ENCODE results near the gene AUTS2. TPM values are rescaled to one million over a fixed set of nuclear protein-coding genes. Genes with fewer than 3 reads are reported as not detected.

AUTS2 gene
- total RNA-seq, 1 donor from 2014 or later: 2.1 TPM

DNA sequence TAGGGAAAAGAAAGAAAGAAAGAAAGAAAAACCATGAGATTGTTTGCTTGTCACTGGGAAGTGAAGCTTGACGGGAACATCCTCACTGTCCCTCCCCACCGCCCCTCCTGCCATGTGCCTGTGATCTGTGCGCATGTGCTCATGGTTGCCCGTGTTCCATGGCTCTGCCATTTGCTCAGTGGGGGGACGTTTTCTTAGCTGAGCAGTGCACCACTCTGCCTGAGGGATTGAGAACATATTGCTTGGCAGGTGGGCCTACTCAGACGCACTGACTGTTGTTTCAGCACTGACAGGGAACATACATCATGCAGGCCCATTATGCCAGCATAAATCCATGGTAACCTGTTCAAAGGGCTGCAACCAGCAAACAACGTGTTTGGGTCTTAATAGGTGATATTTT lies 785.7 kb downstream of the AUTS2 start:
- intact Hi-C loops (cut with micrococcal nuclease): no loop called here
- H3K4me1 Mint-ChIP-seq: no peaks in the 10 kb centered on the region
- no peak for DNase-seq
- H3K36me3 Mint-ChIP-seq (ENCODE audit: low read depth): no peaks in the 10 kb centered on the region
- H3K27ac Mint-ChIP-seq: no peak overlapping the region
- H3K27me3 Mint-ChIP-seq: no peaks in the 10 kb centered on the region
- H3K4me3 Mint-ChIP-seq: no peak overlapping the region
- peaks cover 4% of the 10 kb centered on the region for H3K9me3 Mint-ChIP-seq

- DNase-seq: no peak
- Mint-ChIP-seq H3K36me3 (ENCODE audit: low read depth) (no peaks in the 10 kb centered on the region), H3K9me3 (peaks cover 4% of the 10 kb centered on the region), H3K4me3 (no peak overlapping the region), H3K27ac (no peak overlapping the region), H3K27me3 (no peaks in the 10 kb centered on the region), H3K4me1 (no peaks in the 10 kb centered on the region)
- intact Hi-C loops (cut with micrococcal nuclease): no loop called here
Measured at GRCh38 chr7:70384891-70385290, 786.6 kb downstream of the AUTS2 start.

DNA sequence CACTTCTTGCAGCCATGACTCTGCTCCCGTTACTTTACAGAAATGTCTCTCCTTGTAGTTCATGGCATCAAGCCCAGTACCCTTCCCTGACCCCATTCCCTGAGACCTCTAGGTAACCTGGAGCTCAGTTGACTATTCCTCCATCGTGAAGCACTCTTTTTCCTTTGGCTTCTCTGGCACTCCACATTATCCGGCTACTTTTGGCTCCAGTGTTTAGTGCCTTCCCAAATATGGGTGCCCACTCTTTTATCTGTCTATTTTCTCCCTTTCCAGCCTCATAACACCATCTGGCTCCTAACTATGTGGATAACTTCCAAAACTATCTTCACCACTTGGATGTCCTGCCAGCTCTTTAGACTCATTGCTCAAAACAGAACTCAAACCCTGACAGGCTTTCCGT lies 788.9 kb downstream of the AUTS2 start:
- Mint-ChIP-seq H3K27me3 (no peaks in the 10 kb centered on the region), H3K4me3 (no peak overlapping the region), H3K36me3 (ENCODE audit: low read depth) (no peaks in the 10 kb centered on the region), H3K9me3 (peaks cover 7% of the 10 kb centered on the region), H3K27ac (no peak overlapping the region), H3K4me1 (no peaks in the 10 kb centered on the region)
- no peak for DNase-seq
- intact Hi-C loops (cut with micrococcal nuclease): no loop called here

DNA sequence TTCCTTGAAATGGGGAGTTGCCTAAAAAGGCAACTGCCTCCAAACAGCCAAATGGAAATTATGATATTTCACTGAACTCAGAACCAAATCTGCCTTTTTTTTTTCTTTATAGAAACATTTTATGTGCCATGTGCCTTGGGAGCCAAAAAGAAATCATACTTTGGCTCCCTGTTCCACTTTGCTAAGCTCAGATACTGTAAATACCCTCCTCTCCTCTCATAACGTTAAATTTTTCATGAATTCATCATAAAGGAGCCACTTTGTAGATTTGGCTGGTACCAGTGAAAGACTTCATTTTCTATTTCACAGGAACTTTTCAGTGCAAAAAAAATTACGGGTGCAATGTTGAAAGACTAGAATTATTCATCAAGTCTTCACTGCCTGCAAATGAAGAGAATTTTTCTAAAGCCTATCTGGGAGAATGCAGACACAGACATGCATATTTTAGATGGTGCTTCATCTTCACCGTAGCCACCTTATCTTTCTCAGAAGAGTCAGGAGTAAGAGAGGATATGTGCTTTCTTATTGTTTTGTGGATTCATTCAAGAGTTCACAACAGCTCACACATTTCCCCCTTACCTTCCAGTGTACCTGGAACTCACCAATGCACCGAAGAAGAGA lies 791.4 kb downstream of the AUTS2 start:
- no peak for DNase-seq
- intact Hi-C loops (cut with micrococcal nuclease): no loop called here
- no peak overlapping the region for H3K4me3 Mint-ChIP-seq
- H3K27ac Mint-ChIP-seq: no peak overlapping the region
- no peaks in the 10 kb centered on the region for H3K36me3 Mint-ChIP-seq (ENCODE audit: low read depth)
- H3K4me1 Mint-ChIP-seq: no peaks in the 10 kb centered on the region
- H3K27me3 Mint-ChIP-seq: no peaks in the 10 kb centered on the region
- peaks cover 3% of the 10 kb centered on the region for H3K9me3 Mint-ChIP-seq

GRCh38 chr7:70390251-70390650 lies 792.0 kb downstream of the AUTS2 start:
- Mint-ChIP-seq H3K27ac (no peak overlapping the region), H3K27me3 (no peaks in the 10 kb centered on the region), H3K9me3 (peaks cover 3% of the 10 kb centered on the region), H3K4me1 (no peaks in the 10 kb centered on the region), H3K36me3 (ENCODE audit: low read depth) (no peaks in the 10 kb centered on the region), H3K4me3 (no peak overlapping the region)
- intact Hi-C loops (cut with micrococcal nuclease): no loop called here
- no peak for DNase-seq

GRCh38 chr7:70392256-70392876 lies 794.1 kb downstream of the AUTS2 start:
- Mint-ChIP-seq H3K9me3 (peaks cover 3% of the 10 kb centered on the region), H3K4me1 (no peaks in the 10 kb centered on the region), H3K27me3 (no peaks in the 10 kb centered on the region), H3K4me3 (no peak overlapping the region), H3K36me3 (ENCODE audit: low read depth) (no peaks in the 10 kb centered on the region), H3K27ac (no peak overlapping the region)
- intact Hi-C loops (cut with micrococcal nuclease): no loop called here
- DNase-seq: no peak

GRCh38 chr7:70392877-70393435 lies 794.7 kb downstream of the AUTS2 start:
- no peak for DNase-seq
- Mint-ChIP-seq H3K4me3 (no peak overlapping the region), H3K27ac (no peak overlapping the region), H3K9me3 (peaks cover 3% of the 10 kb centered on the region), H3K27me3 (no peaks in the 10 kb centered on the region), H3K4me1 (no peaks in the 10 kb centered on the region), H3K36me3 (ENCODE audit: low read depth) (no peaks in the 10 kb centered on the region)
- intact Hi-C loops (cut with micrococcal nuclease): no loop called here

GRCh38 chr7:70393956-70394355 lies 795.7 kb downstream of the AUTS2 start:
- Mint-ChIP-seq H3K27me3 (no peaks in the 10 kb centered on the region), H3K4me3 (no peak overlapping the region), H3K9me3 (peaks cover 3% of the 10 kb centered on the region), H3K4me1 (no peaks in the 10 kb centered on the region), H3K36me3 (ENCODE audit: low read depth) (no peaks in the 10 kb centered on the region), H3K27ac (no peak overlapping the region)
- intact Hi-C loops (cut with micrococcal nuclease): no loop called here
- DNase-seq: no peak

DNA sequence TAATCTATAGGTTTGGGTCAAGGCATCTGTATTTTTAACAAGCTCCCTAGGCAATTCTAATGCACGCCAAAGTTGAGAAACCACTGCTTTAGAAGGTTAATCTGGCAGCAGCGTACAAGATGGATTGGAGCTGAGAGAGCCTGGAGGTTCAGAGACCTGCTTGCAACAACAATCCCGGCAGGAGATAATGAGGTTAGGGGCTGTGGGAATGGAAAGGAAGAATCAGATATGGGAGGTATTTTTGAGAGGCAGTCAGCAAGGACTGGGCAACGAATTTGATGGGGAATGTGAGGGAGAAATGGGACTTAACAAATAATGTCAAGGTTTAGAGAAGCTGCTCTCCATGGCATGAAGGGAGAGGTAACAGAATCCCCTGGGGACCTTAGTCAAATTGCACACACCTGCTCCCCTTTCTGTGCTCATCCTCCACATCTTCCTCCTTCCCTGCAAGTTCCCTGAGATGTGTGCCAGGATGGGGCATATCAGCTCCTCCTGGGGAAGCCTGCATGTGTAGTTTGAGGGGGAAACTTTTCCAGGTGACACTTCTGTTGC lies 802.6 kb downstream of the AUTS2 start:
- Mint-ChIP-seq H3K4me3 (no peak overlapping the region), H3K4me1 (no peaks in the 10 kb centered on the region), H3K27ac (no peak overlapping the region), H3K36me3 (ENCODE audit: low read depth) (no peaks in the 10 kb centered on the region), H3K27me3 (no peaks in the 10 kb centered on the region), H3K9me3 (no peaks in the 10 kb centered on the region)
- intact Hi-C loops (cut with micrococcal nuclease): no loop called here
- no peak for DNase-seq

DNA sequence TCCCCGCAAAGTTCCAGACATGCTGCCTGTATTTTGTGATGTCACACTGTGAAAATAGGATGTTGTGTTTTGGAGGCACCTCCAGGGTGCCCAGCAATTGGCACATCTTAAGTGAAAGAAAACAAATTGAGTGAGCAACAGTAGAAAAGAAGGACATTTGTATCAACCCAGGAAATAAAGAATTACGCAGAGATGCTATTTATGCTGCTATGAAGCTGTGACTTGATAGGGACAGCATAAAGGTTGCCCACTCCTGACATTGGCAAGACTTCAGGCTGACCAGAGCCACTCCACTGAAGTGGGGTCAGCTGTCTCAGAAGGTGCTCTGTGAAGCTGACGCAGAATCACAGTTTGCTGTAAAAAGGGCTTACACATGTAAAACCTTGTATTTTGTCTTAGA lies 803.8 kb downstream of the AUTS2 start:
- H3K27ac Mint-ChIP-seq: no peak overlapping the region
- no peaks in the 10 kb centered on the region for H3K36me3 Mint-ChIP-seq (ENCODE audit: low read depth)
- no peak overlapping the region for H3K4me3 Mint-ChIP-seq
- no peak for DNase-seq
- no peaks in the 10 kb centered on the region for H3K4me1 Mint-ChIP-seq
- H3K9me3 Mint-ChIP-seq: no peaks in the 10 kb centered on the region
- no peaks in the 10 kb centered on the region for H3K27me3 Mint-ChIP-seq
- intact Hi-C loops (cut with micrococcal nuclease): no loop called here

DNA sequence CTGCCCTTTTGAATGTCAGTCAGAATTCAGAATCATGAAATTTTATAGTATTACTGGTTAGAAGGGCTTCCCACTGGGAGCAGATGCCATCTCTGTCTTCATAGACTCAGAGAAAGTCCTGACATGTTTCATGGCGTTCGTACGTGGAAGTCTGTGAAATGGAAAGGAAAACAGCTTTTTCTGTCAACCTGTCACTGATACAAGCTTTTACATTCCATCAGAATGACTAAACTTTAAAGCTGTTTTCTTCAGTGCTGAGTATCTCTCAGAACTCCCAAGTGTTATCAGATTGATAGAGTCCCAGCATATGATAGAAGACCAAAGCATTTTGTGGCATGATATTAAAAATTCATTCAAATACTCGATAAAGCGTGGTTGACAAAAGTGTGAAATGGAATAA lies 807.0 kb downstream of the AUTS2 start:
- no peaks in the 10 kb centered on the region for H3K27me3 Mint-ChIP-seq
- H3K9me3 Mint-ChIP-seq: no peaks in the 10 kb centered on the region
- intact Hi-C loops (cut with micrococcal nuclease): no loop called here
- no peak overlapping the region for H3K27ac Mint-ChIP-seq
- H3K36me3 Mint-ChIP-seq (ENCODE audit: low read depth): no peaks in the 10 kb centered on the region
- DNase-seq: no peak
- no peaks in the 10 kb centered on the region for H3K4me1 Mint-ChIP-seq
- H3K4me3 Mint-ChIP-seq: no peak overlapping the region

GRCh38 chr7:70406186-70406949 lies 808.1 kb downstream of the AUTS2 start:
- Mint-ChIP-seq H3K27ac (no peak overlapping the region), H3K9me3 (no peaks in the 10 kb centered on the region), H3K4me1 (no peaks in the 10 kb centered on the region), H3K27me3 (no peaks in the 10 kb centered on the region), H3K4me3 (no peak overlapping the region), H3K36me3 (ENCODE audit: low read depth) (no peaks in the 10 kb centered on the region)
- intact Hi-C loops (cut with micrococcal nuclease): no loop called here
- DNase-seq: no peak

GRCh38 chr7:70406950-70407209 lies 808.6 kb downstream of the AUTS2 start:
- intact Hi-C loops (cut with micrococcal nuclease): no loop called here
- H3K27me3 Mint-ChIP-seq: no peaks in the 10 kb centered on the region

DNA sequence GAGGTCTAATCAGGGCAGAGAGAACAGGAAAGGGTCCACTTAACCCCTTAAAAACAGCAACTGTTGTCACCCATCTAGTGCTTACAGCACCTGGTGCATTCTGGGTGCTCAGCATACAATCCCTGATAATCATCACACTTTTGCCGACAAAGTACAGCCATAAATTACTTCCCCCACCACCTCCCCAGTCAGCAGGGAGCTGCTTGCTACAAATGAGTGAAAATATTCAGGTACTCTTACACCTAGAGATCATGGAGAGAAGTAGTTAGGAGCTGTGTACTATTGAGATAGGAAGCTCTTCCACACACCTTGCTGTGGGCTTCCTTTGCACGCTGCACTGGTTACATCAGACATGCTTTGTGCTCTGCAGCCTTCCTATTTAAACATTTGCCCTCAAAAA lies 810.2 kb downstream of the AUTS2 start:
- no peak overlapping the region for H3K27ac Mint-ChIP-seq
- no peaks in the 10 kb centered on the region for H3K27me3 Mint-ChIP-seq
- intact Hi-C loops (cut with micrococcal nuclease): no loop called here
- no peak overlapping the region for H3K4me3 Mint-ChIP-seq
- no peaks in the 10 kb centered on the region for H3K36me3 Mint-ChIP-seq (ENCODE audit: low read depth)
- DNase-seq: no peak
- H3K4me1 Mint-ChIP-seq: no peaks in the 10 kb centered on the region
- no peaks in the 10 kb centered on the region for H3K9me3 Mint-ChIP-seq

More at GRCh38 chr7:70406950-70407209, 808.6 kb downstream of the AUTS2 start:
- no peaks in the 10 kb centered on the region for H3K4me1 Mint-ChIP-seq
- H3K36me3 Mint-ChIP-seq (ENCODE audit: low read depth): no peaks in the 10 kb centered on the region
- no peak overlapping the region for H3K27ac Mint-ChIP-seq
- H3K4me3 Mint-ChIP-seq: no peak overlapping the region
- DNase-seq: no peak
- H3K9me3 Mint-ChIP-seq: no peaks in the 10 kb centered on the region

Measured in activated CD4-positive, alpha-beta T cell treated with anti-CD3 and anti-CD28 coated beads, Interleukin-2, amount 10 ng/mL, durations not matched to agents 24 days and 14 days (primary cell).